Measurements from ENCODE around the gene RASSF9.

- TF ChIP-seq ZBTB33 (CRISPR knock-in tag; IDR thresholded peaks at IDR 0.05) = no peak
- TF ChIP-seq TAF1 (IDR thresholded peaks at IDR 0.05; ENCODE audit: control insufficient read depth, extremely low read depth, insufficient read depth, low read length, severe bottlenecking) = no peak
- no peak for TF ChIP-seq TAF9B (IDR thresholded peaks at IDR 0.05; ENCODE audit: partially characterized antibody)
- no peak for TF ChIP-seq NR2C2 (CRISPR knock-in tag; IDR thresholded peaks at IDR 0.05)
- TF ChIP-seq NR2C2 (tag; IDR thresholded peaks at IDR 0.05) = no peak
- TF ChIP-seq E2F4 (CRISPR knock-in tag; IDR thresholded peaks at IDR 0.05; ENCODE audit: low read depth) = no peak
Measured at GRCh38 chr12:85784096-85784720, 52.0 kb downstream of the RASSF9 start.

All from K562 (cell line).